ENCODE results near the gene CTSL. TPM values are rescaled to one million over a fixed set of nuclear protein-coding genes. Genes with fewer than 3 reads are reported as not detected.
A peak's percentile ranks its signal among the peaks of the same experiment; 100 is the strongest.

CTSL gene
- polyA plus RNA-seq, 3 donors = 22.0 to 28.8 (median 28.3) TPM

DNA sequence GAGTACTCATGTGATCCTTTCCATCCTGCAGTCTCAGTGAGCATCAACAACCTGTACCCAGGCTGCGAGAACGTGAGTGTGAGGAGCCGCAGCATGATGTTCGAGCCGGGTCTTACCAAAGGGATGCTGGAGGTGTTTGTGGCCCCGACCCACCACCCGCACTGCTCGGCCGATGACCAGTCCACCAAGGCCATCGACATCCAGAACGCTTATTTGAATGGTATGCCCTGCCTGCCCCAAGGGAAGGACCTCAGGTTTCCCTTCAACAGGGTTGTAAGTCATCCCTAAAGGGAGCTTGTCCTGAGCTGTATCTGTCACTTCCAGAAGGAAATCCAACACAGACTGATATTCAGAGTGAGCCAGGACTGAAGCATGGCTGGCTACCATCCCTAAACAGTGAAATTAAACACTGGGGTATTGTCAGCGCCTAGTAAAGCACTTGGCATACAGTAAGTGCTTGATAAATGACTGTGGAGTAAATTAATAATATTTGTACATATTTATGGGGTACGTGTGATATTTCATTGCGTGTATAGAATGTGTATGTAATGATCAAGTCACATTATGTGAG lies 39.3 kb upstream of the CTSL start:
- Histone ChIP-seq H3K9ac (ENCODE audit: insufficient read depth, low read length, poor library complexity, severe bottlenecking) (no peak overlapping the region), H2AFZ (ENCODE audit: insufficient read depth, low read depth, low read length, poor library complexity, severe bottlenecking) (no peak overlapping the region), H4K20me1 (ENCODE audit: insufficient read depth, low read length) (peaks cover 64% of the 10 kb centered on the region), H3K9me3 (replicated peaks in 1 of 2; ENCODE audit: control insufficient read depth in 1 of 2, insufficient read depth in 1 of 2, low read length in 2 of 2) (no peaks in the 10 kb centered on the region), H3K4me2 (replicated peaks; ENCODE audit: extremely low read depth, low read length, poor library complexity, severe bottlenecking) (peak overlapping the region; percentile 25), H3K27me3 (ENCODE audit: control insufficient read depth in 2 of 2, insufficient read depth in 2 of 2, low read length in 2 of 2) (no peaks in the 10 kb centered on the region), H3K4me1 (ENCODE audit: control insufficient read depth in 1 of 2, insufficient read depth in 2 of 2, low read length in 2 of 2) (peaks cover 21 to 22% of the 10 kb centered on the region in 2 donors), H3K79me2 (ENCODE audit: insufficient read depth, low read length) (no peaks in the 10 kb centered on the region), H3K4me3 (replicated peaks in 1 of 3; ENCODE audit: low read depth in 2 of 3, low read length in 3 of 3) (no peak overlapping the region), H3K27ac (ENCODE audit: low read depth in 1 of 2, low read length in 2 of 2) (peak overlapping the region; percentile 44 to 64), H3K36me3 (replicated peaks in 1 of 2; ENCODE audit: control insufficient read depth in 1 of 2, insufficient read depth in 2 of 2, low read length in 2 of 2) (peaks cover 34 to 88% of the 10 kb centered on the region in 2 donors)
- TF ChIP-seq CTCF (IDR thresholded peaks at IDR 0.05) = no peak
- peak overlapping the region in 3 of 7 donors; percentile 73 to 93 (median 79) for H3K27ac Mint-ChIP-seq
- H3K4me1 Mint-ChIP-seq = peaks cover 24% of the 10 kb centered on the region
- peaks cover 0 to 2% (median 0%) of the 10 kb centered on the region in 3 donors for H3K27me3 Mint-ChIP-seq (ENCODE audit: low read depth in 3 of 3)
- peaks cover 0 to 3% (median 0%) of the 10 kb centered on the region in 7 donors for H3K9me3 Mint-ChIP-seq
- DNase-seq = no peak
- peaks cover 92 to 94% of the 10 kb centered on the region in 2 donors for H3K36me3 Mint-ChIP-seq
- H3K4me3 Mint-ChIP-seq = no peak overlapping the region
- intact Hi-C loops (cut with micrococcal nuclease) = no loop called here
- WGBS (ENCODE audit: insufficient coverage) = 96% methylated on average over 11 of the region's 14 CpGs

DNA sequence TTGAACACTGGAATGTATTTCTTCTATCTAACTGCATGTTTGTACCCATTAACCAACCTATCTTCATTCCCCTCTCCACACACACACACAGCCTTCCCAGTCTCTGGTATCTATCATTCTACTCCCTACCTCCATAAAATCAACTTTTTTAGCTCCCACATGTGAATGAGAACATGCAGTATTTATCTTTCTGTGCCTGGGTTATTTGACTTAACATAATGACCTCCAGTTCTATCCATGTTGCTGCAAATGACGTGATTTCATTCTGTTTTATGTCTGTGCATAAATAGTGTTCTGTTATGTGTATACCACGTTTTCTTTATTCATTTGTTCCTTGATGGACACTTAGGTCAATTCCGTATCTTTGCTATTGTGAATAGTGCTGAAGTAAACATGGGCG lies 38.7 kb upstream of the CTSL start:
- H3K9ac ChIP-seq (ENCODE audit: insufficient read depth, low read length, poor library complexity, severe bottlenecking) = no peak overlapping the region
- peaks cover 0 to 2% (median 0%) of the 10 kb centered on the region in 3 donors for H3K27me3 Mint-ChIP-seq (ENCODE audit: low read depth in 3 of 3)
- peaks cover 26% of the 10 kb centered on the region for H3K4me1 Mint-ChIP-seq
- H2AFZ ChIP-seq (ENCODE audit: insufficient read depth, low read depth, low read length, poor library complexity, severe bottlenecking) = no peak overlapping the region
- peaks cover 88 to 94% of the 10 kb centered on the region in 2 donors for H3K36me3 Mint-ChIP-seq
- H3K27ac Mint-ChIP-seq = peak overlapping the region in 2 of 7 donors; percentile 3 to 51
- no peak overlapping the region for H3K27ac ChIP-seq (ENCODE audit: low read depth in 1 of 2, low read length in 2 of 2)
- WGBS (ENCODE audit: insufficient coverage) = no CpG with 5 or more reads among the region's 4 CpGs
- peaks cover 28 to 88% of the 10 kb centered on the region in 2 donors for H3K36me3 ChIP-seq (replicated peaks in 1 of 2; ENCODE audit: control insufficient read depth in 1 of 2, insufficient read depth in 2 of 2, low read length in 2 of 2)
- H3K9me3 Mint-ChIP-seq = peaks cover 0 to 3% (median 0%) of the 10 kb centered on the region in 7 donors
- DNase-seq = no peak
- intact Hi-C loops (cut with micrococcal nuclease) = no loop called here
- H3K4me3 ChIP-seq (replicated peaks in 1 of 3; ENCODE audit: low read depth in 2 of 3, low read length in 3 of 3) = no peak overlapping the region
- peaks cover 70% of the 10 kb centered on the region for H4K20me1 ChIP-seq (ENCODE audit: insufficient read depth, low read length)
- H3K4me3 Mint-ChIP-seq = no peak overlapping the region
- no peaks in the 10 kb centered on the region for H3K27me3 ChIP-seq (ENCODE audit: control insufficient read depth in 2 of 2, insufficient read depth in 2 of 2, low read length in 2 of 2)
- H3K9me3 ChIP-seq (replicated peaks in 1 of 2; ENCODE audit: control insufficient read depth in 1 of 2, insufficient read depth in 1 of 2, low read length in 2 of 2) = no peaks in the 10 kb centered on the region
- TF ChIP-seq CTCF (IDR thresholded peaks at IDR 0.05) = no peak
- peaks cover 21 to 23% of the 10 kb centered on the region in 2 donors for H3K4me1 ChIP-seq (ENCODE audit: control insufficient read depth in 1 of 2, insufficient read depth in 2 of 2, low read length in 2 of 2)
- no peaks in the 10 kb centered on the region for H3K79me2 ChIP-seq (ENCODE audit: insufficient read depth, low read length)
- H3K4me2 ChIP-seq (replicated peaks; ENCODE audit: extremely low read depth, low read length, poor library complexity, severe bottlenecking) = no peak overlapping the region

All from CD14-positive monocyte (primary cell).